HEK293 (cell line): ENCODE measurements around the gene HMX1.

Experiments used
- CTCF ChIA-PET: fragments of 350-600 bp; formaldehyde crosslinking; extraction: SDS; loops from one replicate; lab custom pipeline; 2021; ENCODE audit warnings: antibody characterized with exemption; lab: Yijun Ruan, JAX
- POLR2A ChIA-PET: fragments of 300-600 bp; formaldehyde crosslinking; extraction: SDS; loops from one replicate; lab custom pipeline; 2020; ENCODE audit warnings: antibody characterized with exemption, inconsistent platforms; lab: Yijun Ruan, JAX
- H3K27ac ChIP-seq: fragments of 200-500 bp; sonication (Bioruptor generic); 2 replicates; pipeline ENCODE4 v1.5.1; 2014; ENCODE audit warnings: low read depth, low read length, control low read depth, inconsistent platforms; ENCODE audit errors: extremely low read depth
- H3K36me3 ChIP-seq, 2 experiments: fragments of 200-500 bp in 1 of 2; sonication (Bioruptor generic) in 1 of 2; 1 replicate in 1 of 2; 2 replicates in 1 of 2; pipeline ENCODE4 v1.5.1; 2014 to 2017; ENCODE audit warnings: inconsistent platforms in 2 of 2, low read length in 2 of 2; ENCODE audit not compliant: control insufficient read depth in 2 of 2, insufficient read depth in 1 of 2
- H3K4me1 ChIP-seq: fragments of 200-500 bp; sonication (Bioruptor generic); 2 replicates; pipeline ENCODE4 v1.5.1; 2014; ENCODE audit warnings: mild to moderate bottlenecking, low read length, inconsistent platforms; ENCODE audit not compliant: control insufficient read depth, insufficient read depth
- H3K4me3 ChIP-seq: 2 replicates; pipeline ENCODE4 v1.5.1; 2011; ENCODE audit warnings: low read depth, mild to moderate bottlenecking, control low read depth, low read length, moderate library complexity
- H3K9me3 ChIP-seq: fragments of 200-500 bp; sonication (Bioruptor generic); 2 replicates; pipeline ENCODE4 v1.5.1; 2014; ENCODE audit warnings: low read depth, low read length, inconsistent platforms; ENCODE audit not compliant: control insufficient read depth, insufficient read depth
- ZIC2 ChIP-seq: fragments of 450-650 bp; formaldehyde crosslinking; IDR thresholded peaks from 2 replicates; pipeline ENCODE4 v1.5.1; 2016; ENCODE audit warnings: missing biosample characterization, missing genetic modification characterization
- ZNF341 ChIP-seq: fragments of 450-650 bp; formaldehyde crosslinking; IDR thresholded peaks from 2 replicates; pipeline ENCODE4; 2016; ENCODE audit warnings: low read depth, missing biosample characterization, missing genetic modification characterization
- ZNF510 ChIP-seq: fragments of 450-650 bp; formaldehyde crosslinking; IDR thresholded peaks from 2 replicates; pipeline ENCODE4 v1.5.1; 2018; ENCODE audit warnings: mild to moderate bottlenecking, missing genetic modification characterization, missing biosample characterization; ENCODE audit not compliant: insufficient replicate concordance
- TF ChIP-seq, protein P1 (sequence below): fragments of 450-650 bp; formaldehyde crosslinking; IDR thresholded peaks from 2 replicates; pipeline ENCODE4 v1.5.1; 2016; ENCODE audit warnings: missing biosample characterization, missing genetic modification characterization

The HMX1 gene

DNA sequence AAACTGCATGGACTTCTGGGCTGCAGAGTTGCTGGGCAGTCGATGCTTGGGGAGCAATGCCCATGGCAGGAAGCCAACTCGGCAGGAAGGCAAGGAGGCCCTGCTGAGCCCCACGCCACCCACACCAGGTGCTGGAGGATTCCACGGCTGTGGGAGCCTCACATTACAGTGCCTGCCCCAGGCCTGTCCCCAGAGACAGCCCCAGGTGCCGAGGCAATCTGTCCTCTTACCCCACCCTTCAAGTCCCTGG is 53.9 kb downstream of the HMX1 start:
- no peaks in the 10 kb centered on the region for H3K9me3 ChIP-seq
- peak; percentile 63 for TF ChIP-seq ZIC2 (tag by site-specific recombination)
- TF ChIP-seq, protein P1, sequence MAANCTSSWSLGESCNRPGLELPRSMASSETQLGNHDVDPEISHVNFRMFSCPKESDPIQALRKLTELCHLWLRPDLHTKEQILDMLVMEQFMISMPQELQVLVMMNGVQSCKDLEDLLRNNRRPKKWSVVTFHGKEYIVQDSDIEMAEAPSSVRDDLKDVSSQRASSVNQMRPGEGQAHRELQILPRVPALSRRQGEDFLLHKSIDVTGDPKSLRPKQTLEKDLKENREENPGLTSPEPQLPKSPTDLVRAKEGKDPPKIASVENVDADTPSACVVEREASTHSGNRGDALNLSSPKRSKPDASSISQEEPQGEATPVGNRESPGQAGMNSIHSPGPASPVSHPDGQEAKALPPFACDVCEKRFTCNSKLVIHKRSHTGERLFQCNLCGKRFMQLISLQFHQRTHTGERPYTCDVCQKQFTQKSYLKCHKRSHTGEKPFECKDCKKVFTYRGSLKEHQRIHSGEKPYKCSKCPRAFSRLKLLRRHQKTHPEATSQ = no peak
- no peak overlapping the region for H3K27ac ChIP-seq
- no peaks in the 10 kb centered on the region for H3K36me3 ChIP-seq
- ChIA-PET POLR2A (no interaction called here), CTCF (interaction anchor here (1.2 kb wide), 1 partner anchor 22 kb away, joined by 8 read pairs; no protein-coding TSS in a partner anchor)
- no peak overlapping the region for H3K4me3 ChIP-seq
- no peaks in the 10 kb centered on the region for H3K4me1 ChIP-seq

DNA sequence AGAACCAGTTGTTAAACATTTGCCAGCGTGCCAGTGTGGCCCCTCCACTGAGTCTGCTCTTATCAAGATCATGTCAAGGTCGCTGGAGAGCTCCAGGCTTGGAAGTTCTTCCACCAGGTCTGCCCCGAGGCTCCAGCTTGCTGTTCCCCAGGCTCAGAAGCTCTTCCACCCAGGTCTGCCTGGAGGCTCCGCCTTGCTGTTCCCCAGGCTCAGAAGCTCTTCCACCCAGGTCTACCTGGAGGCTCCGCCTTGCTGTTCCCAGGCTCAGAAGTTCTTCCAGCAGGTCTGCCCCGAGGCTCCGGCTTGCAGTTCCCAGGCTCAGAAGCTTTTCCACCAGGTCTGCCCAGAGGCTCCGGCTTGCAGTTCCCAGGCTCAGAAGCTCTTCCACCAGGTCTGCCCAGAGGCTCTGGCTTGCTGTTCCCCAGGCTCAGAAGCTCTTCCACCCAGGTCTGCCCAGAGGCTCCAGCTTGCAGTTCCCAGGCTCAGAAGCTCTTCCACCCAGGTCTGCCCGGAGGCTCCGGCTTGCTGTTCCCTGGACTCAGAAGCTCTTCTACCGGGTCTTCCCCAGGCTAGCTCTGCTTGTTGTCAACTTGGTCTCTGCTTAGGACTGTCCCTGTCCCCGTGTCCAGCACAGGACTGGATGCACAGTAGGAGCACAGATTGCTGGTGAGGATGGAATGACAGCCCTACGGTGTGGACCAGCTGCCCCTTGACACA is 54.4 kb downstream of the HMX1 start:
- TF ChIP-seq ZNF510 (tag by site-specific recombination) (no peak), ZNF341 (tag by site-specific recombination) (peak; percentile 51)
- H3K4me3 ChIP-seq = no peak overlapping the region
- POLR2A ChIA-PET = interaction anchor here (1.2 kb wide), 1 partner anchor 20 kb away, joined by 3 read pairs; no protein-coding TSS in a partner anchor

More for the DNA sequence above, 54.4 kb downstream of the HMX1 start:
- no peaks in the 10 kb centered on the region for H3K9me3 ChIP-seq
- CTCF ChIA-PET = interaction anchor here (1.2 kb wide), 1 partner anchor 21 kb away, joined by 8 read pairs; no protein-coding TSS in a partner anchor
- no peaks in the 10 kb centered on the region for H3K4me1 ChIP-seq
- H3K36me3 ChIP-seq = no peaks in the 10 kb centered on the region
- no peak overlapping the region for H3K27ac ChIP-seq
